GM18502 (cell line): ENCODE data around the gene MISP3.

Experiments
- ATAC-seq: cut with Tn5 transposase; IDR thresholded peaks from one replicate; pipeline ENCODE4 v1.9.1; 2021; ENCODE audit warnings: mild to moderate bottlenecking; ENCODE audit not compliant: unreplicated experiment, poor library complexity

Gene MISP3

DNA sequence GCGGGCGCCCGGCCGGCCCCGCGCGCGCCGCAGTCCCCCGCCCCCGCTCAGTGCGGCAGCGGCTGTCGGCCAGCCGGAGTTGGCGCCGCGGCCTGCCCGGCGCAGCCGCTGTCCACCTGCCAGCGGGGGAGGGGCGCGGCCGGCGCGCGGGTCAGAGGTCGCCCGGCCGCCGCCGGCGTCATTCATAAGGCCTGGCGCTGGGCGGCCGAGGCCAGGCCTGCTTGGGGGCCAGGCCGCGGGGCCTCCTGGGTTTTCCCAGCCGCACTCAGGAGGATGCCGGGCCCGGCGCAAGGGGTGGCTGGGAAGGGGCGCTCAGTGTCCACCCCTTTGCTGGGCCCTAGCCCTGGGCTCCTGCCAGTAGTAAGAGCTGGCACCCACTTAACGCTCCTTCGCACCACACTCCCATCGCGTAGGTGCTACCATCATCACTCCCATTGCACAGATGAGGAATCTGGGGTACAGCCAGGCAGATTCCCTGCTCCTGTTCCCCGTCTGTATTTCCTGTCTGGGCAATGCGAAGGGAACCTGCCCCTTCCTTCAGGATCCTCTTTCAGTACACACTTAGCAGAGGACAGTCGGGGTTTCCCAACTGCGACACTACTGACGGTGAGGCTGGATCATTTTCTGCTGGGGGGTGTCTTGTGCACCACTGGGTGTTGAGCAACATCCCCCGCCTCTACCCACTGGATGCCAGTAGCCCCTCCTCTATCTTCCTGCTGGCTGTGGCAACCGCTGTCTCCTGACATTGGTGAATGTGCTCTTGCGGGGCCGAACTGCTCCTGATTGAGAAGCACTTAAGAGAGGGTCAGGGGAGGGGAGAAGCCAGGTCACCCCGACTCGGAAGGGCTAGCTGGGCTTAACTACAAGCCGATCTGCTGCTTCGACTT, 45.8 kb downstream of the MISP3 start:
- ATAC-seq = no peak

GRCh38 chr19:14119146-14119545, 46.6 kb downstream of the MISP3 start:
- ATAC-seq = no peak

- ATAC-seq = no peak
Measured at GRCh38 chr19:14119644-14120496, 47.3 kb downstream of the MISP3 start.

DNA sequence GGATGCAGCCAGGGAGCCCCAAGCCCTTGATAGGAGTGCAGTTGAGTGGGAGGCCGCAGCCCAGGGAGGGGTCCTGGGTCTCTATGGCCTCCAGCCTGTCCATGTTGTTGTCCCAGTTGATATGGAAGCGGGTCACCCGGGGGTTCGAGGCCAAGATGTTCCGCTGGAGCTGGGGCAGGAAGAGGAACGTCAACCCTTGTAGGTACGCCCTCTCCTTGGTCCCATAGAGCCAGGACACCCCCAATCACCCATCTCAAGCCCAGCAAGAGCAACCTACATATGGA, 47.9 kb downstream of the MISP3 start:
- ATAC-seq = no peak

DNA sequence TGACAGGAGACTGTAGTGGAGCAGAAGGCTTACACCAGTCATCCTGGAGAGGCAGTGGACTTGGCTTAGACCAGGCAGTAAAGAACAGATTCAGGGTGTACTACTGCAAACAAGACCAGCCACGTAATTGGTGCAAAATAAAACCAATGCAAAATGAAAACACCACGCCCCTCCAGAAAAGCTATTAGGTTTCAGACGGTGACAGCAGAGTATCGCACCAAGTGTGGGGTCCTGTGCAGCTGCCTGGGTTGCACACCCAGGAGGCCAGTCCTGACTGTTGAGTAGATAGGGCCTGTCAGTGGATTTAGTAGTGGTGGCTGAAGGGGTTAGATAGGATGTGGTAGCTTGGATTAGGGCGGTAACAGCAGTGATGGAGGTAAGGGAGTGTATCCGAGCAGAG, 50.3 kb downstream of the MISP3 start:
- ATAC-seq = no peak
